Sigmoid colon (tissue), 7 donors: ENCODE data around the gene BANK1. TPM values are rescaled to one million over a fixed set of nuclear protein-coding genes. Genes with fewer than 3 reads are reported as not detected.

ENCODE experiments used
- DNase-seq: peaks from one replicate; pipeline ENCODE4 v3.0.0-alpha.2; 2019
- H3K27ac ChIP-seq, 4 donors: fragments of 200-600 bp; sonication (generic); one replicate each; pipeline ENCODE4 v1.5.1; 2016 to 2019; ENCODE audit warnings: mild to moderate bottlenecking in 1 of 4
- H3K27me3 ChIP-seq, 3 donors: fragments of 200-600 bp; sonication (generic); one replicate each; pipeline ENCODE4 v1.5.1; 2019; ENCODE audit warnings: mild to moderate bottlenecking in 1 of 3
- H3K36me3 ChIP-seq, 4 donors: fragments of 200-600 bp; sonication (generic); one replicate each; pipeline ENCODE4 v1.5.1; 2016 to 2019
- H3K4me1 ChIP-seq, 4 donors: fragments of 200-600 bp; sonication (generic); one replicate each; pipeline ENCODE4 v1.5.1; 2017 to 2019
- H3K4me3 ChIP-seq, 4 donors: fragments of 200-600 bp; sonication (generic); one replicate each; pipeline ENCODE4 v1.5.1; 2017 to 2019; ENCODE audit warnings: mild to moderate bottlenecking in 2 of 4, moderate library complexity in 1 of 4
- H3K9me3 ChIP-seq, 4 donors: fragments of 200-600 bp in 3 of 4; sonication (generic) in 3 of 4; one replicate each; pipeline versions ENCODE4 v1.5.1 to v1.6.1; 2013 to 2019
- EP300 ChIP-seq, 4 donors: sonication (generic); formaldehyde crosslinking; IDR thresholded peaks; one replicate each; pipeline ENCODE4 v1.6.1; 2017; ENCODE audit warnings: antibody characterized with exemption in 4 of 4
- POLR2A ChIP-seq, 2 donors: fragments of 450-650 bp; IDR thresholded peaks; one replicate each; pipeline ENCODE4 v1.6.1; 2016; ENCODE audit warnings: antibody characterized with exemption in 2 of 2, mild to moderate bottlenecking in 2 of 2, moderate library complexity in 2 of 2
- POLR2AphosphoS5 ChIP-seq, 4 donors: sonication (generic); formaldehyde crosslinking; IDR thresholded peaks; one replicate each; pipeline ENCODE4 v1.6.1; 2017; ENCODE audit warnings: antibody characterized with exemption in 4 of 4
- WGBS, 2 donors: extraction: QIAGEN DNeasy Blood & Tissue Kit; methylation state at CpG; one replicate each; pipeline ENCODE4 v1.1.7; 2013; 5-methylcytosine and 5-hydroxymethylcytosine counted together
- intact Hi-C: fragments of 100-400 bp; cut with DNase I; formaldehyde crosslinking; loops from one replicate; pipeline ENCODE4 v1.15.1; 2023
- polyA plus RNA-seq, 3 donors: library from polyadenylated mRNA; stranded (reverse); fragments of 200-250 nt; gene quantifications; one replicate each; pipeline ENCODE4 v1.2.3, GENCODE V29; 2013
- total RNA-seq, 4 donors: library from RNA; depleted of rRNA; stranded (reverse); fragments of >200 nt; gene quantifications; one replicate each; pipeline ENCODE4 v1.1.0, GENCODE V29; 2016
- TF ChIP-seq, protein P1 (sequence below), 4 experiments: fragments of 450-650 bp in 3 of 4; fragments of 200-600 bp in 1 of 4; IDR thresholded peaks; one replicate each; pipeline ENCODE4 v1.5.1; 2016 to 2019; ENCODE audit warnings: antibody characterized with exemption in 4 of 4, mild to moderate bottlenecking in 3 of 4, moderate library complexity in 2 of 4
- donor health status: healthy with polysubstance abuse.
- donor health status: Bipolar disorder and iron deficiency.
- donor health status: healthy.

BANK1 gene
- total and polyA plus RNA-seq, 7 donors: 0.69 to 25.2 (median 1.2) TPM

DNA sequence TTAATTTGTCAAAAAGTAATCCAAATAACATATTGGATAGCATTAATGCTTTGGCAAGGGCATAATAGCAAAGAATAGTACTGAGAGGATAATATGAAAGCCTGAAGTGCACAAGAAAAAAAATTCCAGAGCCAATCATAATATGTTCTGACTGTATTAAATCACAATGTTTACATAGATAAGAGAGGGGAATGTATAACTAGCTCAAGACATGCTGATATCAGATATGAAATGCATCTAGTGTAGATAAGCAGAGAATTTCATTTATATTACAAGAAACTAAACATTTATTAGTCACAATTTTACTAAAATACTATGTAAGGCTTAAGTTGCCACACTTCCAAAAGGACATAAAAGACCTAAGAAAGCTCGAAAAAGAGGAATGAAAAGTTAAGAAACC lies 193.3 kb downstream of the BANK1 start:
- 64 to 75% methylated on average over 1 of the region's 1 CpG for WGBS, 2 donors
- intact Hi-C loops: no loop called here

DNA sequence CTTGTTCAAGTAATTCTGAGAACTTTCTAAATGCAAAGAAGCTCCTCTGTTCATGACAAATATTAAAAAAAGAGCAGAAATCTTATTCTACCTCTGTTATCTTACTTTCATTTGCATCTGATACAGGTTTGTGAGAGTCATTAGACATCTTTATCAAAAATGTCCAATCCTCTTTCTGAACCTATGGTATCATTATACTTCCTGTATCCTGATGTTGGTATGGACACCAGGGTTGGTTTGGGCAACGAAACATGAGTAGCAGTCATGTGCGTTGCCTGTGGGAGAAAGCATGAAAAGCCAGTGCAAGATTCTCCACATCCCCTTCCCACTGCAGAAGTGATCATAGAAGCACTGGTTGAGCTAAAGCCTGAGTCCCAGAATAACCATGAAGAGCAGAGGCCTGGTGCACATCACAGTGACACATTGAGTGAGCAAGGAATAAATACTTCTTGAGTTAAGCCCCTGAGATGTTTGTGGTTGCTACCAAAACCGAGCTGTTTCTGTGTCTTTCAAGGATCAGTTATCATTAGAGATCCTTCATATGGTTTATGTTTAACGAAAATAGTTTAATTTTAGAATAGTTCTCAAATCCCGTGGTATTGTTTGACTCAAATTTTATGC lies 197.2 kb downstream of the BANK1 start:
- TF ChIP-seq POLR2AphosphoS5 (IDR thresholded peaks at IDR 0.05): no peak
- no peak for TF ChIP-seq POLR2A (IDR thresholded peaks at IDR 0.05)
- TF ChIP-seq, protein P1, sequence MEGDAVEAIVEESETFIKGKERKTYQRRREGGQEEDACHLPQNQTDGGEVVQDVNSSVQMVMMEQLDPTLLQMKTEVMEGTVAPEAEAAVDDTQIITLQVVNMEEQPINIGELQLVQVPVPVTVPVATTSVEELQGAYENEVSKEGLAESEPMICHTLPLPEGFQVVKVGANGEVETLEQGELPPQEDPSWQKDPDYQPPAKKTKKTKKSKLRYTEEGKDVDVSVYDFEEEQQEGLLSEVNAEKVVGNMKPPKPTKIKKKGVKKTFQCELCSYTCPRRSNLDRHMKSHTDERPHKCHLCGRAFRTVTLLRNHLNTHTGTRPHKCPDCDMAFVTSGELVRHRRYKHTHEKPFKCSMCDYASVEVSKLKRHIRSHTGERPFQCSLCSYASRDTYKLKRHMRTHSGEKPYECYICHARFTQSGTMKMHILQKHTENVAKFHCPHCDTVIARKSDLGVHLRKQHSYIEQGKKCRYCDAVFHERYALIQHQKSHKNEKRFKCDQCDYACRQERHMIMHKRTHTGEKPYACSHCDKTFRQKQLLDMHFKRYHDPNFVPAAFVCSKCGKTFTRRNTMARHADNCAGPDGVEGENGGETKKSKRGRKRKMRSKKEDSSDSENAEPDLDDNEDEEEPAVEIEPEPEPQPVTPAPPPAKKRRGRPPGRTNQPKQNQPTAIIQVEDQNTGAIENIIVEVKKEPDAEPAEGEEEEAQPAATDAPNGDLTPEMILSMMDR (IDR thresholded peaks at IDR 0.05): no peak
- TF ChIP-seq EP300 (IDR thresholded peaks at IDR 0.05): no peak
- no peaks in the 10 kb centered on the region for H3K27me3 ChIP-seq
- WGBS, 2 donors: 59 to 84% methylated on average over 5 of the region's 5 CpGs
- H3K9me3 ChIP-seq: no peaks in the 10 kb centered on the region
- no peak for DNase-seq
- H3K4me3 ChIP-seq: no peak overlapping the region
- intact Hi-C loops: no loop called here
- no peaks in the 10 kb centered on the region for H3K4me1 ChIP-seq
- H3K27ac ChIP-seq: no peak overlapping the region
- H3K36me3 ChIP-seq: no peaks in the 10 kb centered on the region

More for the DNA sequence above, 193.3 kb downstream of the BANK1 start:
- Histone ChIP-seq H3K27ac (no peak overlapping the region), H3K9me3 (peaks cover 0 to 2% (median 0%) of the 10 kb centered on the region in 4 donors), H3K36me3 (no peaks in the 10 kb centered on the region), H3K27me3 (no peaks in the 10 kb centered on the region), H3K4me3 (no peak overlapping the region), H3K4me1 (no peaks in the 10 kb centered on the region)
- no peak for DNase-seq
- TF ChIP-seq, protein P1 (IDR thresholded peaks at IDR 0.05): no peak
- TF ChIP-seq POLR2A (IDR thresholded peaks at IDR 0.05) (no peak), EP300 (IDR thresholded peaks at IDR 0.05) (no peak), POLR2AphosphoS5 (IDR thresholded peaks at IDR 0.05) (no peak)

DNA sequence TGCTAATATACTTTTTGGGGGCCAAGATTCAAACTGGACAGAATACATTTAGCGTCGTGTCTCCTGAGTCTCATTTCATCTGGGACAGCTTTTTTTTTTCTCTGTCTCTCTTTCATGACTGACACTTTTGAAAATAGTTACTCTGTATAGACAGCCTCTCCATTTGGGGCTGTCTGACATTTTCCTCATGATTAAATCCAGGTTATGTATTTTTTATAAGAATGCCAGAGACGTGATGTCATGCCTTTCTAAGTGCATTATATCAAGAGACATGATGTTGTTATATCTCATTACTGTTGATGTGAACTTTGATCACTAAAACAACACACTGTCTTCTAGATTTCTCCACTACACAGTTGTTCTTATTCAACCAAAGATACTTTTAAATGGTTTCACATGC lies 199.0 kb downstream of the BANK1 start:
- no peak for DNase-seq
- Histone ChIP-seq H3K4me3 (no peak overlapping the region), H3K27me3 (no peaks in the 10 kb centered on the region), H3K36me3 (no peaks in the 10 kb centered on the region), H3K9me3 (no peaks in the 10 kb centered on the region), H3K27ac (no peak overlapping the region), H3K4me1 (no peaks in the 10 kb centered on the region)
- TF ChIP-seq POLR2A (IDR thresholded peaks at IDR 0.05) (no peak), POLR2AphosphoS5 (IDR thresholded peaks at IDR 0.05) (no peak), EP300 (IDR thresholded peaks at IDR 0.05) (no peak)
- TF ChIP-seq, protein P1 (IDR thresholded peaks at IDR 0.05): no peak
- intact Hi-C loops: no loop called here
- 79 to 89% methylated on average over 3 of the region's 3 CpGs for WGBS, 2 donors

DNA sequence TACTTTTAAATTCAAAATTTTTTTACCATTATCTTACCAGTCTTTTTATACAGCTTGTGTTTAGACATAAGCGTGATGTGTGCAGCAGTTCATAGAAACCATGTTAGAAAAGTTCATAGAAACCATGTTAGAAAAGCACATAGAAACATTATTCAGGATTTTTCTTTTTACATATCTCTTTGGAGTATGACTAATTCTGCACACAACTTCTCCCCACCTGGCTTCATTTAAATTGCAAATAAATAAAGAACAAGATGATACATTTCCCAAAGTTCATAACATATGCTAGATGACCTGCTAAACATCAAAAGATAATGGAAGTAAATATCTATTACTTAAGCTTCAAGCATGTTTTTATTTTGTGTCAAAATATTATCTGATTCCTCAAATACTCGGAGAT lies 201.9 kb downstream of the BANK1 start:
- Histone ChIP-seq H3K27ac (no peak overlapping the region), H3K4me1 (no peaks in the 10 kb centered on the region), H3K4me3 (no peak overlapping the region), H3K36me3 (no peaks in the 10 kb centered on the region), H3K9me3 (no peaks in the 10 kb centered on the region), H3K27me3 (no peaks in the 10 kb centered on the region)
- TF ChIP-seq, protein P1 (IDR thresholded peaks at IDR 0.05): no peak
- TF ChIP-seq POLR2AphosphoS5 (IDR thresholded peaks at IDR 0.05) (no peak), EP300 (IDR thresholded peaks at IDR 0.05) (no peak), POLR2A (IDR thresholded peaks at IDR 0.05) (no peak)
- DNase-seq: no peak
- 92 to 96% methylated on average over 2 of the region's 2 CpGs for WGBS, 2 donors
- intact Hi-C loops: no loop called here
